Ammon's horn (tissue), 1 donor: ENCODE measurements around the gene DLGAP3.
"Not testable (repeated sequence)": the region's sequence is repeated elsewhere in the genome, so short reads cannot be mapped to it uniquely, and the experiment has no call there.

Source experiments
- DNase-seq: peaks from one replicate; pipeline ENCODE4 v3.0.0-alpha.2; 2016; ENCODE audit warnings: low spot score

DLGAP3 gene, protein sequence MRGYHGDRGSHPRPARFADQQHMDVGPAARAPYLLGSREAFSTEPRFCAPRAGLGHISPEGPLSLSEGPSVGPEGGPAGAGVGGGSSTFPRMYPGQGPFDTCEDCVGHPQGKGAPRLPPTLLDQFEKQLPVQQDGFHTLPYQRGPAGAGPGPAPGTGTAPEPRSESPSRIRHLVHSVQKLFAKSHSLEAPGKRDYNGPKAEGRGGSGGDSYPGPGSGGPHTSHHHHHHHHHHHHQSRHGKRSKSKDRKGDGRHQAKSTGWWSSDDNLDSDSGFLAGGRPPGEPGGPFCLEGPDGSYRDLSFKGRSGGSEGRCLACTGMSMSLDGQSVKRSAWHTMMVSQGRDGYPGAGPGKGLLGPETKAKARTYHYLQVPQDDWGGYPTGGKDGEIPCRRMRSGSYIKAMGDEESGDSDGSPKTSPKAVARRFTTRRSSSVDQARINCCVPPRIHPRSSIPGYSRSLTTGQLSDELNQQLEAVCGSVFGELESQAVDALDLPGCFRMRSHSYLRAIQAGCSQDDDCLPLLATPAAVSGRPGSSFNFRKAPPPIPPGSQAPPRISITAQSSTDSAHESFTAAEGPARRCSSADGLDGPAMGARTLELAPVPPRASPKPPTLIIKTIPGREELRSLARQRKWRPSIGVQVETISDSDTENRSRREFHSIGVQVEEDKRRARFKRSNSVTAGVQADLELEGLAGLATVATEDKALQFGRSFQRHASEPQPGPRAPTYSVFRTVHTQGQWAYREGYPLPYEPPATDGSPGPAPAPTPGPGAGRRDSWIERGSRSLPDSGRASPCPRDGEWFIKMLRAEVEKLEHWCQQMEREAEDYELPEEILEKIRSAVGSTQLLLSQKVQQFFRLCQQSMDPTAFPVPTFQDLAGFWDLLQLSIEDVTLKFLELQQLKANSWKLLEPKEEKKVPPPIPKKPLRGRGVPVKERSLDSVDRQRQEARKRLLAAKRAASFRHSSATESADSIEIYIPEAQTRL

DNA sequence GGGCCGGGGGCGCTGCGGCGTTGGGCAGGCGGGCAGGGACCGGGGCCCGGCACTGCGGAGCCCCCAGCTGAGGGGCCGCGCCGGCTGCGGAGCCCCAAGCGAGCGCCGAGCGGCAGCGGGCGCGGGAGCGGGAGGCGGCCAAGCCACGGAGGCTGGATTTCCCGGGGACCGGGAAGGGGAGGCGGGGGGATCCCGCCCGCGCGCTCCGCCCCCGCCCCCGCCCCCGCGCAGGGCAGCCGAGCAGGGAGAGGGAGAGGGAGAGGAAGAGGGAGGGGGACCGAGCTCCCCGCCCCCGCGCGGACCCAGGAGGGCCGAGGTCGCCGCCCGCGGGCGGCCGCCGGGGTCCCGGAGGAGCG is at the start of gene DLGAP3:
Gene DLGAP3, minus strand, starts transcription at position 154 of the 356 bp plus-strand sequence. CDS start 24,267 bp downstream, outside the sequence.
- no peak for DNase-seq

DNA sequence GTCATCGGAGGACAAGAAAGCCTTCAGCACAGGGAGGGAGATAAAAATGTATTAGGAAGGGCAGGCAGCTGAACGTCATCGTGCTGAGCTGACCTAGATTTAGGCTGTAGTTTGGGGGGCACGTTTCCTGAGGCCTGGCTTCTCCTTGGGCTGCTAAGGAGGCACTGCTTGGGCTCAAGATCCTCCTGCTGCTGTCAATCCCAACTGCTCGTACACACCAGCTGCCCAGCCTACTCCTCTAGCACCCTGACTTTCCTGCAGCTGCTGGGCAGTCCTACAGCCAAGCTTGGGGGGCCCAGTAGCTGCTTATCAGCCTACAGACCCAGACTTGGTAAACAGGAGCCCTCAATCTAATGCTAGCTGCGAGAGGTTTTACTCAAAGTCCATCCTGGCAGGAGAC is 49.5 kb upstream of the DLGAP3 start:
- no peak for DNase-seq

DNA sequence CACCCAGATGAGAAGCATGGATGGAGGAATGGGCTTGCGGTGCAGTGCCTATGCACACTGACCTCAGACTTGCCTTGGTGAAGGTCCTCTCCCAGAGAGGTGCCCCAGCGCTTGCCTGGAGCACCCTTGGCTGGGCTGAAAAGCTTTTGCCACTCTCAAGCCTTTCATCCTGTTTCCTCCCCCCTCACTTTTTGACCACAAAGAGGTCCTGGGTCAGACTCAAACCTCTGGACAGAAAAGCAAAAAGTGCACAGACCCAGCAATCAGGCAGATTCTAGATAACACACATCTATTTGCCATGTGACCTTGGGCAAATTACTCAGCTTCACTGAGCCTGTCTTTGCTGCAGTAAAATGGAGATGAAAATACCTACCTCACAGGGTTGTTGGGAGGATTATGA is 48.4 kb upstream of the DLGAP3 start:
- DNase-seq: no peak

DNA sequence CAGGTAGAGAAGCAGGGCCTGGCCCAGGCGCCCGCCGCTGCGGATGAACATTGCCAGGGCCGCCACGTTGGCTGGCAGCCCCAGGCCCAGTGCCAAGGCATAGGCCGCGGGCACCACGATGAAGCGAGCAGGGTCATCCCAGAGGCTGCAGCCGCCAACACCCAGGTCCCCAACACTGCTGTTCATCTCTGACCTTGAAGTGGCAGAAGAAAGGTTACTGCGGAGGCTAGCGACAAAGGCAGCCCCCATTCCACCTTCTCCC is 47.7 kb upstream of the DLGAP3 start:
- DNase-seq: no peak

DNA sequence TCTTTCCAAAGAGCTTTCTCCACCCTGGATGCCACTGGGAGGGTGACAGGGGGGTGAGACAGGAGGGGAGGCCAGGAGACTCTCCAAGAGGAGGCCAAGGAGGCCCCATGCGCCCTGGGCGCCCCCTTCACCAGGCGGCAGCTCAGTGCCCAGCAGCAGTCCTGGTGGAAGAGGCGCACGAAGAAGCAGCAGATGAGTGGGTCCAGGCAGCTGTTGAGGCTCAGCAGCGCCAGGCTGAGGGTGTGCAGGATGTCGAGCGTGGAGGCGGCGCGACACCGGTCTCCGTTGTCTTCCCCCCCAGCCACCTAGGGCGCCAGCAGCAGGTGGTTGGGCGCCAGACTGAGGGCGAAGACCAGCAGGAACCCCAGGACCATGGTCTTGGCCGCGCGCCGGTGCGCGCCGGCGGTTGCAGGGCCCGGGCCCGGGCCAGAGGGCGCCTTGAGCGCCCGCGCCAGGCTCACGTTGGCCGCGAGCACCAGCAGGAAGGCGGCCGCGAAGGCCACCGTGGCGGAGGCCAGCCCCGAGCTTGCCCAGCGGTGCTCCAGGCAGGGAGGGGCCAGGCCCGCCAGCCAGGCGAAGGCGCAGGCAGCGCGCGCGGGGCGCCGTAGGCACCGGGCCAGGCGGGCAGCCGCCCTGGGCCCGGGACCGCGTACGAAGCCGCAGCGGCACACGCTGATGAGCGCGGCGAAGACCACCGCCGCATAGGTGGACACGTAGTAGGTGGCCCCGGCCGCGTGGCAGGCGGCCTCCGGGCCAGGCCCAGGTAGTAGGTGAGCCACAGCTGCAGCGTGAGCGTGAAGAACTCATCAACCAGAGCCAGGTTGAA is 47.1 kb upstream of the DLGAP3 start:
- DNase-seq: no peak

DNA sequence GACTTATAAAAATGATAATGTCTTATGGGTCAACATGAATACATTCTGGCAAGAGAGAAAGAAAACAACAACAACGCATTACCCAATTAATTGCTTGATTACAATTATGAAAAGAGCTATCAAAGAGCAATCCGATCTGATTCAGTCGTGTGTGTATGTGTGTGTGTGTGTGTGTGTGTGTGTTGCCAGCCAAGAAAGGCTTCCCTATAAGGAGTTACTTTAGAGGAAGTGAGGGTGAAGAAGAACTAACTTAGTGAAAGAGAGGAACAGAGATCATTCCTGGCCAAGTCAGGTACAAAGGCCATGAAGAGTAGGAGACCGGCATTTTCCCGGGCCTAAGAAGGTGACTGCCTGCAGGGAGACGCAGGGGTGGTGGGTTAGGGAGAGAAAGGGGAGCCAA is 46.3 kb upstream of the DLGAP3 start:
- no peak for DNase-seq

DNA sequence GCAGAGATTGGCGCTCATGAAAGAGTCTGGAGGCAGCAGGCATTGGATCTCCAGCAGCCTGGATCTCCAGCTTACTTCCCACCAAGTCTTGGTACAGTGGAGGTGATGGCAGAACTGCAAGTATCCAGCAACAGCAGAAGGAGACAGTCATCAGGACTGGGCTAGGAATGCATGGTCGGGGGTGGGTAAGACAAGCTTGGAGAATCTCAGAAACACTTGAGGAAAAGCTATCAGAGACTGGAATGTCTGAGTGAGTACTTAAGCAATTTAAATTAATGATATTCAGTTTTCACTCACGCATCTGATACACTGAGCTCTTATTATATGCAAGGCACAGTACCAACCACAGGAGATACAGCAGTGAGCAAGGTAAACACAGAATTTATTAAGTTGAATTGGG is 45.9 kb upstream of the DLGAP3 start:
- no peak for DNase-seq

DNA sequence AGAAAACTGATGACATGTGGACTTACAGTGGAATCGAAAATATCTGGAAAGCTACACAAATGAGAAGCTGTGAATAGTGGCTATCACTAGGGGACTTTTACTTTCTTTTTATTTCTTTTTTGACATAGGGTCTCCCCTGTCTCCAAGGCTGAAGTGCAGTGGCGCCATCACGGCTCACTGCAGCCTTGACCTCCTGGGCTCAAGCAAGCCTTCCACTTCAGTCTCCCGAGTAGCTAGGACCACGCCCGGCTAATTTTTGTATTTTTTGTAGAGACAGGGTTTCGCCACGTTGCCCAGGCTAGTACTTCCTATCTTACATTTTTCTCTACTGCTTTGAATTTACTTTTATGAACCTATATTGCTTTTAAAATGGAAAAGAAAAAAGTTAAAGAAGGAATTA is 45.2 kb upstream of the DLGAP3 start:
- no peak for DNase-seq

DNA sequence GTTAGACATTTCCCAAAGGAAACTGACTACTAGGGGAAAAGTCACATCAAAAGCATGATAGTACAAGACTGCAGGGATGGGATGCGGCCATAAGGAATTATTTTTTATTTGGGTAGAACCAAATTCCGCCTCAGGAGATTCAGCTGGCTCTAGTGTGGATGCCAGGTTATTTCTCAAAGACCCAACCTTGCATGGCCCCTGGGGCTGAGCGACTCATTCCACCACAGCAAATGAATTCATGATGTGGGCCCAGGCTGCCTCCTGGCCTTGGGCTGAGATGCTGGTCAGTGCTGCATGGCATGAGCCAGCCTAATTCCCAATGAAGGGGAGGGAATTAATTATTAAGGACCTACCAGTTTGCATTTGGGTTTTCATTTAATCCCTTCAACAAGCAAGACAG is 43.9 kb upstream of the DLGAP3 start:
- DNase-seq: no peak

DNA sequence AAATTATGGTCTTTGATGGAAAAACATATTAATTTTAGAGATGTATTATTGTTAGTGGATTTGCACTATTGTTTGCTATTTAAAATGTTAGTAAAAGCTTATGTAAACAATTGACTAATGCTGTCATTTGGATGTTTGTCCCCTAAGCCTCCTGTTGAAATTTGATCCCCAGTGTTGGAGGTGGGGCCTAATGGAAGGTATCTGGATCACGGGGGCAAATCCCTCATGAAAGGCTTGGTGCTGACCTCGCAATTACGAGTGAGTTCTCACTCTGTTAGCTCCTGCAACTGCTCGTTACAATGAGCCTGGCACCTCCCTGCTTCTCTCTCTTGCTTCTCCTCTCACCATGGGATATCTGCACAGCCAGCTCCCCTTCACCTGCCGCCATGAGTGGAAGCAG is 41.4 kb upstream of the DLGAP3 start:
- no peak for DNase-seq

DNA sequence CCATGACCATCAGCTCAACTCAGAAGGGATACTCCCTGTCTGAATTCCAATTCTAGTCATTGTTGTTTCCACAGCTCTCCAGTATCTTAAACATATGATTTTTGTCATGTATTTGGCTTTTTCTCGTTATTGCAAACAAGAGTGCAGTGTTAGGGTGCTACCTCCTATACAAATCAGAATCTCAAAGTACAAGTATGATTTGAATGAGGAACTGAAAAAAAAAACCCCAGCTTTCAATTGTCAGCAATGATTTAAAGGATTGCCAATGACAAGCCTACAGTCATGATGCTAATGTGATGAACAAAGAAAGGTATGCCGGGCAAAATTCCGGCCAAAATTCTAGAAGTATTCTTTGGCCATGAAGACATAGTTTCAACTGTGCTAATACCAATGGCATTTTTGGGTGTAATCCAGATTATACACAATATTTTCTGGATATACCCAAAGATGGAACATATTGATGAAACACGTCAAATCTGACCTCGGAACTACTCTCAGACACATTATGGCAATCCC is 40.8 kb upstream of the DLGAP3 start:
- no peak for DNase-seq

DNA sequence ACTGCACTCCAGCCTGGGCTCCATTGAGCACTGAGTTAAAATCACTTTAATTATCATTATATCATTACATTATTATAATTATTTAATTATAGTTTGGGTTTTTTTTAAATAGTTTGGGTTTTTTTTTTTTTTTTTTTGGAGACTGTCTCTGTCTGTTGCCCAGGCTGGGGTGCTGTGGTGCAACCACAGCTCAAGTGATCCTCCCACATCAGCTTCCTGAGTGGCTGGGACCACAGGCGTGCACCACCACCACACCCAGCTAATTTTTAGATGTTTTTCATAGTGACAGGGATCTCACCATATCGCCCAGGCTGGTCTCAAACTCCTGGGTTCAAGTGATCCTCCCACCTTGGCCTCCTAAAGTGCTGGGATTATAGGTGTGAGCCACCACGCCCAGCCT is 38.8 kb upstream of the DLGAP3 start:
- DNase-seq: not testable (repeated sequence)

DNA sequence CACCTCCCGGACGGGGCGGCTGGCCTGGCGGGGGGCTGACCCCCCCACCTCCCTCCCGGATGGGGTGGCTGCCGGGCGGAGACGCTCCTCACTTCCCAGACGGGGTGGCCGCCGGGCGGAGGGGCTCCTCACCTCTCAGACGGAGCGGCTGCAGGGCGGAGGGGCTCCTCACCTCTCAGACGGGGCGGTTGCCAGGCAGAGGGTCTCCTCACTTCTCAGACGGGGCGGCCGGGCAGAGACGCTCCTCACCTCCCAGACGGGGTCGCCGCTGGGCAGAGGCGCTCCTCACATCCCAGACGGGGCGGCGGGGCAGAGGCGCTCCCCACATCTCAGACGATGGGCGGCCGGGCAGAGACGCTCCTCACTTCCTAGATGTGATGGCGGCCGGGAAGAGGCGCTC is 38.2 kb upstream of the DLGAP3 start:
- DNase-seq: not testable (repeated sequence)

DNA sequence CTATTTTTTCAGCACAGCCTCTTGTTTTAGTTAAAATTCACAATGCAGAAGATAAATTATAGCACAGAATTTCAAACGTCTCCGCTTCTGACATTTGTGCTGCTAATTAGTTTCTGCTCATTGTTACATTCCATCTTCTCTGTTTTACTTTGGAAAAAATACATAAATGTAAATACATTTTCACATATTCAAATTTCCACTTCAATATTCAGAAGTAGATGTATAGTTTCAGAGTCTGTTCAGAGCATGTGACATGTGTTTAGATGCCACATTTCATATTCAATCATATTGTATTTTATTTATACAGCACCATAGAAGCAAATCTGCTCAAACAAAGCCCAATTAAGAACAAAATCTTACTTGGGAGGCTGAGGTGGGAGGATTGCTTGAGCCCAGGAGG is 36.1 kb upstream of the DLGAP3 start:
- no peak for DNase-seq

DNA sequence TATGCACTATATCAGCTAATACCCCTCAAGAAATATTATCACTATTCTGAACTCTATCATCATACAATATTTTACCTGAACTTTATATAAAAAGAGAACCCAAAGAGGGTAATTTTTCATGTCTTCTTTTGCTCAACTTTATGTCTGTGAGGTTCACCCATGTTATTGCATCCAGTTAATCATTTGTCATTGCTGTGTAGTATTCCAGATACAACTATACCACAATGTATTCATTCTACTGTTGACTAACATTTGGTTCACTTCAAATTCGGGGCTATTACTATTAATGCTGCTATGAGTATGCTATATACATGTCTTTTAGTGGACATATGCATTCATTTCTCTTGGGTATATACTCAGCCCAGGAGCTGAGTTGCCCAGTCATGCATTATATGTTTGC is 21.0 kb upstream of the DLGAP3 start:
- DNase-seq: no peak

DNA sequence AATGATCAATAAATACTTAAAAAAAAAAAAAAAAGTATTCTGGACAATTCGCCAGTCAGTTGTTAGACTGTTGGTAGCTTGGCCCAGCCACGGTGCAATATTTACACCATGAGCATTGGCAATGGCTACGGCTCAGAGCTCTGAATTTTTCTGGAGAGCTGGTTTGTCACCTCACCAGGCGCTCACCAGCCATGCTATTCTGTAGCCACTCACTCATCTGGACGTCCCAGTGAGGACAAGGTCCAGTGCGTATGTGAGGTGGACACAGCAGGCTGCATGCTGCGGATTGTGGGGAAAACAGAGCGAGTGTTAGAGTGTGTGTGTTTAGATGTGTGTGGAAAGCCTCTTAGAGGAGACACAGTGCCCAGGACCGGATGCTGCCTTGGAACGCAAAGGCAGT is 19.3 kb upstream of the DLGAP3 start:
- not testable (repeated sequence) for DNase-seq

DNA sequence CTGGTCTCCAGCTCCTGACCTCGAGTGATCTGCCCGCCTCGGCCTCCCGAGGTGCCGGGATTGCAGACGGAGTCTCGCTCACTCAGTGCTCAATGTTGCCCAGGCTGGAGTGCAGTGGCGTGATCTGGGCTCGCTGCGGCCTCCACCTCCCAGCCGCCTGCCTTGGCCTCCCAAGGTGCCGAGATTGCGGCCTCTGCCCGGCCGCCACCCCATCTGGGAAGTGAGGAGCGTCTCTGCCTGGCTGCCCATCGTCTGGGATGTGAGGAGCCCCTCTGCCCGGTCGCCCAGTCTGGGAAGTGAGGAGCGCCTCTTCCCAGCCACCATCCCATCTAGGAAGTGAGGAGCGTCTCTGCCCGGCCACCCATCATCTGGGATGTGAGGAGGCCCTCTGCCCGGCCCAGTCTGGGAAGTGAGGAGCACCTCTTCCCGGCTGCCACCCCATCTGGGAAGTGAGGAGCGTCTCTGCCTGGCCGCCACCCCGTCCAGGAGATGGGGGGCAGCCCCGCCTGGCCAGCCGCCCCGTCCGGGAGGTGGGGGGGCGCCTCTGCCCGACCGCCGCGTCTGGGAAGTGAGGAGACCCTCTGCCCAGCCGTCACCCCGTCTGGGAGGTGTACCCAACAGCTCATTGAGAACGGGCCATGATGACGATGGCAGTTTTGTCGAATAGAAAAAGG is 18.3 kb upstream of the DLGAP3 start:
- not testable (repeated sequence) for DNase-seq

DNA sequence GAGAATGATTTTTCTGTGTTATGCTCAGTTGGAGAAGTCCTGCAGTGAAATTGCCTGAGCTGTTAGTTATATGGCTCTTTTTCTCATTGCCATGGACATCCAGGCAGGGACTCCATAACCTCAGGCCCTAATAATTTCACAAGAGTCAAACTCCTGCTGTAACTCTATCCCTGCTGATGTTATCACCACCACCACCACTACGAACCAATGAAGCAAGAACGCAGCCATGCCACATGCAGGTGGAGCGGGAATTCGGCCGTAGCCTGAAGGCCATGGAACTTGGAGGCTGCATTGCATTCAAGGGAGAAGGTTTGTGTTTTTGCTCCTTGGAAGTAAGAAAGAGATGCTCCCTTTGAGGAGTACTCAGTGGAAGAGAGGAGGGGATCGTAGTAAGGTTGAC is 16.8 kb upstream of the DLGAP3 start:
- no peak for DNase-seq

DNA sequence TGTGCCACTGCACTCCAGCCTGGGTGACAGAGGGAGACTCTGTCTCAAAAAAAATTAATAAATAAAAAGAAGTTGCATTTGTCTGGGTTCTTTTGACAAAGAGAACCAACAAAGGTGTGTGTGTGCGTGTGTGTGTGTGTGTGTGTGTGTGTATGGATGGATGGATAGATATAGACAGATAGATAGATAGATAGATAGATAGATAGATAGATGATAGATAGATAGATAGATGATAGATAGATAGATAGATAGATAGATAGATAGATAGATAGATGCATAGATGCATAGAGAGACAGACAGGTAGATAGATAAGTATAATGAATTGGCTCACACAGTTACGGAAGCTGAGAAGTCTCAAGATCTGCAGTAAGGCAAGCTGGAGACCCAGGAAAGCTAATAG is 12.3 kb upstream of the DLGAP3 start:
- not testable (repeated sequence) for DNase-seq

DNA sequence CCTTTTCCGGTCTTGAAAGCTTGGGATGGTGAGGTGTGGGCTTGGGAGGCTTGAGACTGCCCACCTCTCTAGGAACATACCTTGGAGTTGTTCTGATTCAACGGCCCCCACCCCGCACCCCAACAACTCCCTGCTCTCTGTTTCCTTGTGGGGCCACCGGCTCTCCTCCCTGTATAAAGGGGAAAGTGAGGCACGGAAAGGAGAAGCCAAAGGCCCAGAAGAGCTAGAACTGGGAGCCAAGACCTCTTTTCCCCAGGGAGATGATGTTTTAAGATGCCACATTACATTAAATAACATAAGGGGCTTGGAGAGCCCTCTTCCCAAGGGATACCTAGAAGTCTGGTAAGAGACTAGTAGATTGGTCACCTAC is 1.2 kb upstream of the DLGAP3 start:
- no peak for DNase-seq

DNA sequence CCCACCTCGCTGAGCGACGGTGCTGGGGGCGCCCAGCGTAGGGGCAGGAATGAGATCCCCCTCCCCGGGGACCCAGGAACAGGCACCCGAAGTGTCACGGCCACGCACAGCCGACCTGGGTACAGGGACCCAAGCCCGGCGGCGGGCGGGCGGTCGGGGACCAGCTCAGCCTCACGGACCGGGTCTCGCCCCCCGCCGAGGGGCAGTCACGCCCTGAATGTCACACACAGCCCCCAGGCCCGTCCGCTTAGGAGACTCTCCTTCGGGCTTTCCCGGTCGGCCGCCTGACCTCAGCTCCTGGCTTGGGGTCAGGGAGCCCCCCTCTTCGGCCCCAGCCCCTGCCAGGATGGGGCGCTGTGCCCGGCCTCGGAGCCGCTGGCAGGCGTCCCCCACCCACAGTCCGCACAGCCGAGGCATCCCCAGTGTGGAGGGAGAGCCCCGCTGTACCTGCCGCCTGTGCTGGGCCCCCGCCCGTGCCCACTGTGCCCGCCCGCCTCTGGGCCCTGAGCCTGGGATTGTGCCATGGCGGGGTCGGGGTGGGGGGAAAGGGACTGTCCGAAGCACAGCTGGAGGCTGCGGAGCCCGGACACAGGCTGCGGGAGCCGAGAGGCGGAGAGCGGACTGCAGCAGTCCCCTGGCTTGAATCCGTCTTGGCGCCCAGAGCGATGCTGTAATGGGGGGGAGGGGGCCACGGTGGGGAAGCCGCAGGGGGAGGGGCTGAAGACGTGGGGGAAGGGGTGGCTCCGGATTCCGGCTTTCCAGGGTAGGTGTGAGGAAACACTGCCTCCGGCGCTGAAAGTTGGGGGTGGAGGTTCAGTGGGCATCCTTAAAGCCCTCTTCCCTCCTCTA is 627 bp upstream of the DLGAP3 start:
- no peak for DNase-seq
